Breast epithelium (tissue), 3 donors: ENCODE results near the gene CBARP.

Experiments
- POLR2A ChIP-seq: fragments of 450-650 bp; IDR thresholded peaks from one replicate; pipeline ENCODE4 v1.6.1; 2016; ENCODE audit warnings: antibody characterized with exemption, mild to moderate bottlenecking, moderate library complexity
- POLR2AphosphoS5 ChIP-seq, 3 donors: sonication (generic); formaldehyde crosslinking; IDR thresholded peaks; one replicate each; pipeline ENCODE4 v1.6.1; 2017; ENCODE audit warnings: antibody characterized with exemption in 3 of 3
- TF ChIP-seq, protein P1 (sequence below), 3 donors: fragments of 450-650 bp; IDR thresholded peaks; one replicate each; pipeline ENCODE4 v1.5.1; 2016 to 2017; ENCODE audit warnings: antibody characterized with exemption in 3 of 3, mild to moderate bottlenecking in 3 of 3, moderate library complexity in 3 of 3

DNA sequence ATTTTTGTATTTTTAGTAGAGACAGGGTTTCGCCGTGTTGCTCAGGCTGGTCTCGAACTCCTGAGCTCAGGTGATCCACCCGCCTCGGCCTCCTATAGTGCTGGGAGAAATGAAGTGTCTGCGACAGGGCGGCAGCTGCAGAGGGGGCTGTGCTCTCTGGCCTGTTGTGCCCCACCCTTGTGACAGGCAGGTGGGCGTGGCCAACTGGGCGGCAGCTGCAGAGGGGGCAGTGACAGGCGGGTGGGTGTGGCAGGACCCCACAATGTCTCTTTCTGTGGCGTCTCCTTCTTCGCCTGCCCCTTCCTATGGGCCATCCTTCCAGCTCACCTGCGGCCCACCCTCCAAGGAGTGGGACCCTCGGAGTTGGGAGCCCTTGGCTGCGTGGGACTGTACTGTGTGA lies 20.4 kb downstream of the CBARP start:
- TF ChIP-seq POLR2A (no peak), POLR2AphosphoS5 (IDR thresholded peaks at IDR 0.05) (no peak)
- TF ChIP-seq, protein P1, sequence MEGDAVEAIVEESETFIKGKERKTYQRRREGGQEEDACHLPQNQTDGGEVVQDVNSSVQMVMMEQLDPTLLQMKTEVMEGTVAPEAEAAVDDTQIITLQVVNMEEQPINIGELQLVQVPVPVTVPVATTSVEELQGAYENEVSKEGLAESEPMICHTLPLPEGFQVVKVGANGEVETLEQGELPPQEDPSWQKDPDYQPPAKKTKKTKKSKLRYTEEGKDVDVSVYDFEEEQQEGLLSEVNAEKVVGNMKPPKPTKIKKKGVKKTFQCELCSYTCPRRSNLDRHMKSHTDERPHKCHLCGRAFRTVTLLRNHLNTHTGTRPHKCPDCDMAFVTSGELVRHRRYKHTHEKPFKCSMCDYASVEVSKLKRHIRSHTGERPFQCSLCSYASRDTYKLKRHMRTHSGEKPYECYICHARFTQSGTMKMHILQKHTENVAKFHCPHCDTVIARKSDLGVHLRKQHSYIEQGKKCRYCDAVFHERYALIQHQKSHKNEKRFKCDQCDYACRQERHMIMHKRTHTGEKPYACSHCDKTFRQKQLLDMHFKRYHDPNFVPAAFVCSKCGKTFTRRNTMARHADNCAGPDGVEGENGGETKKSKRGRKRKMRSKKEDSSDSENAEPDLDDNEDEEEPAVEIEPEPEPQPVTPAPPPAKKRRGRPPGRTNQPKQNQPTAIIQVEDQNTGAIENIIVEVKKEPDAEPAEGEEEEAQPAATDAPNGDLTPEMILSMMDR (IDR thresholded peaks at IDR 0.05), result no peak
